ENCODE data around the gene NUP42. TPM values are rescaled to one million over a fixed set of nuclear protein-coding genes. Genes with fewer than 3 reads are reported as not detected.

NUP42 gene
- total RNA-seq, 1 experiment from 2014 or later, result 48.6 TPM

DNA sequence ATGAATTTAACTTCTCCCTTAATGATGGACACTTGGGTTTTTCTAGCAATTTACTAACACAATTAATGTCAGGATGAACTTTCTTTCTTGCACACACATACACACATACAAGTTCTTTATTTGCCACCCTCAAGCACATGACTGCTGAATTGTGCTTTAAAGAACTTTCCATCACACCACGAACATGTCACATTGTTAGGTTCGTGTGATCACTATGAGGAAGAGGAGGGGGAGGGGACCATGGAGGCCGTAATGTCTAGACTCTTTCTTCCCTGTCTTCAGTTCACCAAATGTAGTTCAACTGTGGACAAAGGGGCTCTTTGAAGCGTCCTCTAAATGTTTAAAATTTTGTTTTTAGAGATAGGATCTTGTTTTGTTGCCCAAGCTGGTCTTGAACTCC lies 31.0 kb downstream of the NUP42 start:
- Histone ChIP-seq H4K20me1 (ENCODE audit: low read length) (no peaks in the 10 kb centered on the region), H3K9me3 (ENCODE audit: low read length) (no peaks in the 10 kb centered on the region), H3K27me3 (ENCODE audit: low read length) (no peaks in the 10 kb centered on the region), H3K9me2 (replicated peaks; ENCODE audit: low read length) (no peaks in the 10 kb centered on the region), H3F3A (ENCODE audit: low read length, unreplicated experiment) (no peaks in the 10 kb centered on the region), H3K9ac (ENCODE audit: low read length) (no peak overlapping the region), H3K79me2 (ENCODE audit: low read length) (no peaks in the 10 kb centered on the region), H2AFZ (ENCODE audit: low read length) (no peak overlapping the region), H3K27ac (ENCODE audit: low read length) (no peak overlapping the region), H3K36me3 (ENCODE audit: low read depth, low read length) (no peaks in the 10 kb centered on the region), H3K4me3 (ENCODE audit: low read length) (no peak overlapping the region), H3K4me2 (ENCODE audit: low read length) (no peak overlapping the region), H3K4me1 (ENCODE audit: insufficient read depth, low read length) (no peaks in the 10 kb centered on the region)
- TF ChIP-seq EZH2 (IDR thresholded peaks at IDR 0.05; ENCODE audit: low read length, unreplicated experiment), result no peak
- TF ChIP-seq CTCF (conservative IDR thresholded peaks at IDR 0.05; ENCODE audit: low read depth, low read length), result no peak
- no peak for TF ChIP-seq EZH2phosphoT487 (IDR thresholded peaks at IDR 0.05; ENCODE audit: borderline replicate concordance, low read length)
- DNase-seq (no peak), ATAC-seq (no peak)
- ChIA-PET POLR2A (ENCODE audit: unreplicated experiment) (no interaction called here), CTCF (no interaction called here)
- BruUV-seq (replicated peaks), result no TSS peak
- intact Hi-C loops (cut with micrococcal nuclease), result no loop called here

- Histone ChIP-seq H3K4me1 (ENCODE audit: insufficient read depth, low read length) (no peaks in the 10 kb centered on the region), H3K9me3 (ENCODE audit: low read length) (no peaks in the 10 kb centered on the region), H3K4me2 (ENCODE audit: low read length) (no peak overlapping the region), H3F3A (ENCODE audit: low read length, unreplicated experiment) (no peaks in the 10 kb centered on the region), H4K20me1 (ENCODE audit: low read length) (no peaks in the 10 kb centered on the region), H3K27ac (ENCODE audit: low read length) (no peak overlapping the region), H3K36me3 (ENCODE audit: low read depth, low read length) (no peaks in the 10 kb centered on the region), H3K27me3 (ENCODE audit: low read length) (no peaks in the 10 kb centered on the region), H3K9me2 (replicated peaks; ENCODE audit: low read length) (no peaks in the 10 kb centered on the region), H3K79me2 (ENCODE audit: low read length) (no peaks in the 10 kb centered on the region), H2AFZ (ENCODE audit: low read length) (no peak overlapping the region), H3K4me3 (ENCODE audit: low read length) (no peak overlapping the region), H3K9ac (ENCODE audit: low read length) (no peak overlapping the region)
- ChIA-PET POLR2A (ENCODE audit: unreplicated experiment) (no interaction called here), CTCF (no interaction called here)
- no peak for DNase-seq
- intact Hi-C loops (cut with micrococcal nuclease), result no loop called here
- no TSS peak for BruUV-seq (replicated peaks)
- ATAC-seq, result no peak
- TF ChIP-seq EZH2phosphoT487 (IDR thresholded peaks at IDR 0.05; ENCODE audit: borderline replicate concordance, low read length) (no peak), CTCF (conservative IDR thresholded peaks at IDR 0.05; ENCODE audit: low read depth, low read length) (no peak), EZH2 (IDR thresholded peaks at IDR 0.05; ENCODE audit: low read length, unreplicated experiment) (no peak)
Measured at GRCh38 chr7:23213755-23214154, 31.9 kb downstream of the NUP42 start.

GRCh38 chr7:23214423-23214822 lies 32.6 kb downstream of the NUP42 start:
- CTCF ChIA-PET, result no interaction called here

More at GRCh38 chr7:23214423-23214822, 32.6 kb downstream of the NUP42 start:
- no peak overlapping the region for H3K27ac ChIP-seq (ENCODE audit: low read length)
- no peaks in the 10 kb centered on the region for H3K79me2 ChIP-seq (ENCODE audit: low read length)
- no peaks in the 10 kb centered on the region for H4K20me1 ChIP-seq (ENCODE audit: low read length)
- POLR2A ChIA-PET (ENCODE audit: unreplicated experiment), result no interaction called here
- H2AFZ ChIP-seq (ENCODE audit: low read length), result no peak overlapping the region
- H3K4me3 ChIP-seq (ENCODE audit: low read length), result no peak overlapping the region
- TF ChIP-seq EZH2 (IDR thresholded peaks at IDR 0.05; ENCODE audit: low read length, unreplicated experiment) (no peak), CTCF (conservative IDR thresholded peaks at IDR 0.05; ENCODE audit: low read depth, low read length) (no peak), EZH2phosphoT487 (IDR thresholded peaks at IDR 0.05; ENCODE audit: borderline replicate concordance, low read length) (no peak)
- H3K4me1 ChIP-seq (ENCODE audit: insufficient read depth, low read length), result no peaks in the 10 kb centered on the region
- intact Hi-C loops (cut with micrococcal nuclease), result no loop called here
- no peaks in the 10 kb centered on the region for H3K36me3 ChIP-seq (ENCODE audit: low read depth, low read length)
- no peaks in the 10 kb centered on the region for H3K9me3 ChIP-seq (ENCODE audit: low read length)
- no peak for ATAC-seq
- BruUV-seq (replicated peaks), result no TSS peak
- no peak for DNase-seq
- no peak overlapping the region for H3K4me2 ChIP-seq (ENCODE audit: low read length)
- no peaks in the 10 kb centered on the region for H3K9me2 ChIP-seq (replicated peaks; ENCODE audit: low read length)
- H3F3A ChIP-seq (ENCODE audit: low read length, unreplicated experiment), result no peaks in the 10 kb centered on the region
- H3K27me3 ChIP-seq (ENCODE audit: low read length), result no peaks in the 10 kb centered on the region
- no peak overlapping the region for H3K9ac ChIP-seq (ENCODE audit: low read length)

Data from PC-3 (cell line).